Measurements from ENCODE around the gene SOS2. TPM values are rescaled to one million over a fixed set of nuclear protein-coding genes. Genes with fewer than 3 reads are reported as not detected.

SOS2 gene
- total and polyA plus RNA-seq, 2 donors (not counting 1 experiment from before 2014, with no cell fraction given) = 9.6 to 51.0 TPM

- Mint-ChIP-seq H3K4me3 (no peak overlapping the region), H3K9me3 (ENCODE audit: insufficient read depth) (no peaks in the 10 kb centered on the region), H3K4me1 (peaks cover 24% of the 10 kb centered on the region), H3K27me3 (no peaks in the 10 kb centered on the region), H3K27ac (no peak overlapping the region)
- Histone ChIP-seq H3K79me2 (ENCODE audit: control insufficient read depth, insufficient read depth, low read length) (peaks cover 96% of the 10 kb centered on the region), H4K20me1 (ENCODE audit: control insufficient read depth, insufficient read depth, low read length, poor library complexity, severe bottlenecking) (peaks cover 45% of the 10 kb centered on the region), H3K9me3 (ENCODE audit: control extremely low read depth in 1 of 3, control insufficient read depth in 2 of 3, insufficient read depth in 1 of 3, low read length in 2 of 3) (no peaks in the 10 kb centered on the region), H3K27me3 (replicated peaks in 1 of 4; ENCODE audit: control extremely low read depth in 1 of 4, control insufficient read depth in 3 of 4, insufficient read depth in 4 of 4, low read length in 3 of 4) (no peaks in the 10 kb centered on the region), H3K4me2 (replicated peaks; ENCODE audit: low read depth, low read length, poor library complexity, severe bottlenecking) (no peak overlapping the region), H3K9ac (ENCODE audit: low read length) (no peak overlapping the region), H3K27ac (ENCODE audit: low read length in 2 of 2) (no peak overlapping the region), H3K4me3 (ENCODE audit: control extremely low read depth in 1 of 5, extremely low read depth in 1 of 5, insufficient read depth in 1 of 5, low read depth in 2 of 5, low read length in 4 of 5) (no peak overlapping the region), H2AFZ (ENCODE audit: insufficient read depth, low read depth, low read length, poor library complexity, severe bottlenecking) (no peak overlapping the region), H3K4me1 (ENCODE audit: control insufficient read depth in 2 of 2, insufficient read depth in 2 of 2, low read length in 2 of 2) (no peaks in the 10 kb centered on the region), H3K36me3 (replicated peaks in 1 of 2; ENCODE audit: control extremely low read depth in 1 of 2, control insufficient read depth in 1 of 2, extremely low read depth in 1 of 2, insufficient read depth in 2 of 2, low read length in 1 of 2) (peaks cover 0 to 2% of the 10 kb centered on the region in 2 experiments)
- intact Hi-C loops (cut with micrococcal nuclease) = no loop called here
- ChIA-PET CTCF (no interaction called here), POLR2A (no interaction called here)
- TF ChIP-seq CTCF (IDR thresholded peaks at IDR 0.05) (no peak), EZH2 (IDR thresholded peaks at IDR 0.05; ENCODE audit: borderline replicate concordance, insufficient read depth, low read depth, low read length, poor library complexity, severe bottlenecking) (no peak)
- no peak for DNase-seq
- 100% methylated on average over 1 of the region's 2 CpGs for WGBS (ENCODE audit: insufficient coverage)
- ATAC-seq (ENCODE audit: low read depth) = no peak
These were observed 16.0 kb downstream of the SOS2 start for GRCh38 chr14:50215416-50215815.

DNA sequence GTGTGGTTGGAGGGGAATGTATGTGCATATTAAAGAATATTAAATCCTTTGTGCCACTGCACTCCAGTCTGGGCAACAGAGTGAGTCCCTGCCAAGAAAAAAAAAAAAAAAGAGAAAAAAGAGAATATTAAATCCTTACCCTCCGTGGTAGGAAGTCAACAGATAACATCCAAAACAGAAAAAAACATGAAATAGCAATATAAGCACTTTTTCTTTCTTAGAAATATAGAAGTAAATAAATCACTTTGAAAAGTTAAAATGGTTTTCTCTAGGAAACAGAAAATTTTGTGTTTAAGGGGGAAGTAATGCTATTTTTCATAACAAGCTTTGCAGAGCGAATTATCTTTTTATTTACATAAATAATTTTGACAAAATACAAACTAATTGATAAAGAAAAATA is 17.6 kb downstream of the SOS2 start:
- Mint-ChIP-seq H3K9me3 (ENCODE audit: insufficient read depth) (no peaks in the 10 kb centered on the region), H3K27ac (no peak overlapping the region), H3K27me3 (no peaks in the 10 kb centered on the region), H3K4me1 (peaks cover 18% of the 10 kb centered on the region), H3K4me3 (no peak overlapping the region)
- no peak for DNase-seq
- Histone ChIP-seq H3K9ac (ENCODE audit: low read length) (no peak overlapping the region), H3K4me2 (replicated peaks; ENCODE audit: low read depth, low read length, poor library complexity, severe bottlenecking) (no peak overlapping the region), H3K36me3 (replicated peaks in 1 of 2; ENCODE audit: control extremely low read depth in 1 of 2, control insufficient read depth in 1 of 2, extremely low read depth in 1 of 2, insufficient read depth in 2 of 2, low read length in 1 of 2) (peaks cover 0 to 2% of the 10 kb centered on the region in 2 experiments), H3K79me2 (ENCODE audit: control insufficient read depth, insufficient read depth, low read length) (peaks cover 94% of the 10 kb centered on the region), H2AFZ (ENCODE audit: insufficient read depth, low read depth, low read length, poor library complexity, severe bottlenecking) (no peak overlapping the region), H3K9me3 (ENCODE audit: control extremely low read depth in 1 of 3, control insufficient read depth in 2 of 3, insufficient read depth in 1 of 3, low read length in 2 of 3) (no peaks in the 10 kb centered on the region), H3K27ac (ENCODE audit: low read length in 2 of 2) (no peak overlapping the region), H4K20me1 (ENCODE audit: control insufficient read depth, insufficient read depth, low read length, poor library complexity, severe bottlenecking) (peaks cover 52% of the 10 kb centered on the region), H3K4me1 (ENCODE audit: control insufficient read depth in 2 of 2, insufficient read depth in 2 of 2, low read length in 2 of 2) (no peaks in the 10 kb centered on the region), H3K27me3 (replicated peaks in 1 of 4; ENCODE audit: control extremely low read depth in 1 of 4, control insufficient read depth in 3 of 4, insufficient read depth in 4 of 4, low read length in 3 of 4) (no peaks in the 10 kb centered on the region), H3K4me3 (ENCODE audit: control extremely low read depth in 1 of 5, extremely low read depth in 1 of 5, insufficient read depth in 1 of 5, low read depth in 2 of 5, low read length in 4 of 5) (no peak overlapping the region)
- ChIA-PET CTCF (no interaction called here), POLR2A (no interaction called here)
- TF ChIP-seq CTCF (IDR thresholded peaks at IDR 0.05) = no peak
- TF ChIP-seq EZH2 (IDR thresholded peaks at IDR 0.05; ENCODE audit: borderline replicate concordance, insufficient read depth, low read depth, low read length, poor library complexity, severe bottlenecking) = no peak
- ATAC-seq (ENCODE audit: low read depth) = no peak
- intact Hi-C loops (cut with micrococcal nuclease) = no loop called here
- no CpG with 5 or more reads among the region's 2 CpGs for WGBS (ENCODE audit: insufficient coverage)
